IMR-90 (cell line): ENCODE data around the gene ARHGAP32. TPM values are rescaled to one million over a fixed set of nuclear protein-coding genes. Genes with fewer than 3 reads are reported as not detected.
"Not testable (repeated sequence)": the region's sequence is repeated elsewhere in the genome, so short reads cannot be mapped to it uniquely, and the experiment has no call there.

Experiments used
- ATAC-seq: fragments of 200-7000 bp; cut with Tn5 transposase; 2 replicates; pipeline ENCODE4 v1.9.1; 2020; ENCODE audit warnings: low read depth, mild to moderate bottlenecking, moderate library complexity
- BruUV-seq: library from RNA; stranded (reverse); fragments of 400-500 nt; replicated peaks from 2 replicates; lab custom pipeline; 2021; lab: Mats Ljungman, UMichigan
- CTCF ChIA-PET: fragments of 300-600 bp; formaldehyde crosslinking; extraction: SDS; loops from one replicate; lab custom pipeline; 2021; ENCODE audit warnings: antibody characterized with exemption; lab: Yijun Ruan, JAX
- POLR2A ChIA-PET: fragments of 300-600 bp; sonication (Branson Sonifier 250); formaldehyde crosslinking; loops from one replicate; lab custom pipeline; 2022; ENCODE audit warnings: antibody characterized with exemption; ENCODE audit not compliant: unreplicated experiment; lab: Charles Lee
- DNase-seq: peaks from one replicate; pipeline ENCODE4 v3.0.0; 2013
- H2AFZ ChIP-seq: replicated peaks from 2 replicates; pipeline ENCODE3; 2013; ENCODE audit warnings: low read length, mild to moderate bottlenecking; ENCODE audit not compliant: poor library complexity
- H2AK5ac ChIP-seq: 2 replicates; pipeline ENCODE4 v1.6.1; 2013; ENCODE audit warnings: low read depth, low read length, inconsistent platforms
- H2AK9ac ChIP-seq: replicated peaks from 2 replicates; pipeline ENCODE3; 2013; ENCODE audit warnings: mild to moderate bottlenecking, low read depth, low read length, moderate library complexity; ENCODE audit not compliant: poor library complexity
- H2BK120ac ChIP-seq: 2 replicates; pipeline ENCODE4 v1.6.1; 2013; ENCODE audit warnings: low read depth, low read length, inconsistent platforms
- H2BK15ac ChIP-seq: 3 replicates; pipeline ENCODE4 v1.6.1; 2013; ENCODE audit warnings: low read depth, low read length, inconsistent platforms
- H2BK20ac ChIP-seq: 2 replicates; pipeline ENCODE4 v1.6.1; 2013; ENCODE audit warnings: low read depth, mild to moderate bottlenecking, inconsistent platforms, low read length, moderate library complexity
- H2BK5ac ChIP-seq: 2 replicates; pipeline ENCODE4 v1.6.1; 2013; ENCODE audit warnings: mild to moderate bottlenecking, low read depth, low read length, inconsistent platforms; ENCODE audit not compliant: poor library complexity, severe bottlenecking
- H3K14ac ChIP-seq: replicated peaks from 2 replicates; pipeline ENCODE4 v1.6.1; 2013; ENCODE audit warnings: low read depth, low read length, inconsistent platforms
- H3K18ac ChIP-seq: 2 replicates; pipeline ENCODE4 v1.6.1; 2013; ENCODE audit warnings: low read depth, low read length, control low read depth
- H3K23ac ChIP-seq: 2 replicates; pipeline ENCODE4 v1.6.1; 2013; ENCODE audit warnings: low read depth, low read length, inconsistent platforms
- H3K27ac ChIP-seq: 2 replicates; pipeline ENCODE4 v1.5.1; 2013; ENCODE audit warnings: mild to moderate bottlenecking, control low read depth, low read length; ENCODE audit not compliant: insufficient read depth
- H3K27me3 ChIP-seq: 2 replicates; pipeline ENCODE4 v1.6.1; 2013; ENCODE audit warnings: low read length; ENCODE audit not compliant: control insufficient read depth, insufficient read depth
- H3K36me3 ChIP-seq: 2 replicates; pipeline ENCODE4 v1.6.1; 2013; ENCODE audit warnings: low read length, mixed read lengths; ENCODE audit not compliant: control insufficient read depth, insufficient read depth
- H3K4ac ChIP-seq: 2 replicates; pipeline ENCODE4 v1.6.1; 2013; ENCODE audit warnings: low read depth, low read length, inconsistent platforms
- H3K4me1 ChIP-seq: 2 replicates; pipeline ENCODE4 v1.6.1; 2013; ENCODE audit warnings: low read length, mixed read lengths; ENCODE audit not compliant: control insufficient read depth, insufficient read depth
- H3K4me2 ChIP-seq: 2 replicates; pipeline ENCODE4 v1.6.1; 2013; ENCODE audit warnings: low read depth, mild to moderate bottlenecking, control low read depth, low read length, moderate library complexity
- H3K4me3 ChIP-seq: 2 replicates; pipeline ENCODE4 v1.5.1; 2013; ENCODE audit warnings: low read depth, mild to moderate bottlenecking, control low read depth, low read length, moderate library complexity; ENCODE audit not compliant: insufficient read depth
- H3K56ac ChIP-seq: 2 replicates; pipeline ENCODE4 v1.6.1; 2013; ENCODE audit warnings: low read length, inconsistent platforms; ENCODE audit not compliant: insufficient read depth; ENCODE audit errors: extremely low read depth
- H3K79me1 ChIP-seq, 2 experiments: 2 replicates each; pipeline ENCODE4 v1.6.1; 2013; ENCODE audit warnings: low read length in 2 of 2, inconsistent platforms in 1 of 2, low read depth in 1 of 2
- H3K9ac ChIP-seq: 2 replicates; pipeline ENCODE4 v1.6.1; 2013; ENCODE audit warnings: low read depth, low read length, control low read depth
- H3K9me1 ChIP-seq: 2 replicates; pipeline ENCODE4 v1.6.1; 2013; ENCODE audit warnings: low read length, inconsistent platforms; ENCODE audit not compliant: insufficient read depth
- H3K9me3 ChIP-seq: 2 replicates; pipeline ENCODE4 v1.6.1; 2013; ENCODE audit warnings: low read length; ENCODE audit not compliant: control insufficient read depth, insufficient read depth
- H4K20me1 ChIP-seq: 2 replicates; pipeline ENCODE4 v1.6.1; 2013; ENCODE audit warnings: low read length, inconsistent platforms; ENCODE audit not compliant: insufficient read depth
- H4K5ac ChIP-seq: 2 replicates; pipeline ENCODE4 v1.6.1; 2013; ENCODE audit warnings: mild to moderate bottlenecking, low read depth, low read length, control low read depth
- H4K8ac ChIP-seq, 2 experiments: 2 replicates each; pipeline ENCODE4 v1.6.1; 2013; ENCODE audit warnings: low read depth in 2 of 2, low read length in 2 of 2, control low read depth in 1 of 2, inconsistent platforms in 1 of 2
- H4K91ac ChIP-seq: 2 replicates; pipeline ENCODE4 v1.6.1; 2013; ENCODE audit warnings: low read depth, low read length, inconsistent platforms; ENCODE audit not compliant: insufficient read depth
- CEBPB ChIP-seq: IDR thresholded peaks from 2 replicates; pipeline ENCODE4 v1.6.1; 2012; ENCODE audit warnings: low read depth, low read length, improper control_type of control experiment
- RAD21 ChIP-seq: IDR thresholded peaks from 2 replicates; pipeline ENCODE4 v1.6.1; 2012; ENCODE audit warnings: low read length, improper control_type of control experiment
- RFX5 ChIP-seq: IDR thresholded peaks from 2 replicates; pipeline ENCODE4 v1.8.0; 2012; ENCODE audit warnings: low read depth, mild to moderate bottlenecking, low read length, moderate library complexity
- SMC3 ChIP-seq: fragments of 150-350 bp; IDR thresholded peaks from 2 replicates; pipeline ENCODE4 v1.6.1; 2016; ENCODE audit warnings: low read depth, mild to moderate bottlenecking, antibody characterized with exemption, low read length, moderate library complexity
- USF2 ChIP-seq: fragments of 150-350 bp; IDR thresholded peaks from 2 replicates; pipeline ENCODE4 v1.6.1; 2017; ENCODE audit warnings: mild to moderate bottlenecking, antibody characterized with exemption, low read length, low read depth
- WGBS, 2 experiments: methylation state at CpG; one replicate each; pipeline versions ENCODE4 v1.1.5 to v1.1.7; 2013; ENCODE audit warnings: missing lambda C conversion rate in 2 of 2; ENCODE audit not compliant: insufficient read length in 1 of 2; ENCODE audit errors: extremely low coverage in 2 of 2; 5-methylcytosine and 5-hydroxymethylcytosine counted together
- dilution Hi-C: fragments of 300-500 bp; cut with HindIII; formaldehyde crosslinking; loops from one replicate; pipeline ENCODE4 v1.14.3; 2018; ENCODE audit warnings: low sequenced_read_pairs; ENCODE audit not compliant: unreplicated experiment
- in situ Hi-C: fragments of 300-500 bp; cut with MboI; formaldehyde crosslinking; loops from 3 replicates; pipeline ENCODE4 v1.14.3; 2019; ENCODE audit warnings: low sequenced_read_pairs, inconsistent platforms, mixed read lengths
- intact Hi-C: fragments of 100-400 bp; cut with micrococcal nuclease; formaldehyde crosslinking; loops from 2 replicates; pipeline ENCODE4 v1.10.0; 2022
- polyA plus RNA-seq, 3 experiments: library from polyadenylated mRNA; depleted of rRNA; stranded (reverse); fragments of >200 nt; gene quantifications; 2 replicates each; pipeline ENCODE4 v1.2.3, GENCODE V29; 2012; ENCODE audit warnings: low replicate concordance in 1 of 3
- total RNA-seq: library from RNA; depleted of rRNA; stranded (reverse); fragments of >200 nt; gene quantifications from 2 replicates; pipeline ENCODE4 v1.2.3, GENCODE V29; 2012

Gene ARHGAP32
- total and polyA plus RNA-seq, 2 of the 4 experiments (the other 2 are of a cell fraction) = 4.1 to 8.4 TPM

DNA sequence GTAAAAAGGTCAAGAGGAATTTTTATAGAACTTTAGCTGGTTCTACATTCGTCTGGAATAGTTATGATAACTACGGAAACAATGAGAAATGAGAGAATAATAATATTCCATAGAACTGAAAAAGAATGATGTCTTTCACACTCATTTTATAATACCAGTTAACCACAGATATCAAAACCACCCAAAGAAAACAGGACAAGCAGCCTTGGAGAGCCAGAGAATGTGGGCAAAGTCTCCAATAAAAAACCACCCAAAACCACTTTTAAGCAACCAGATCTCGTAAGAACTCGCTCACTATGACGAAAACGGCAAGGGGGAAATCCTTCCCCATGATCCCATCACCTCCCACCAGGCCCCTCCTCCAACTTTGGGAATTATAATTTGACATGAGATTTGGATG, 60.8 kb downstream of the ARHGAP32 start:
- Histone ChIP-seq H3K9ac (no peak overlapping the region), H3K23ac (no peak overlapping the region), H2AK9ac (no peak overlapping the region), H3K27me3 (no peaks in the 10 kb centered on the region), H3K56ac (no peak overlapping the region), H4K8ac (no peak overlapping the region), H2BK5ac (no peak overlapping the region), H2BK15ac (no peak overlapping the region), H4K20me1 (no peaks in the 10 kb centered on the region), H3K36me3 (no peaks in the 10 kb centered on the region), H3K27ac (no peak overlapping the region), H4K91ac (no peak overlapping the region), H3K9me3 (no peaks in the 10 kb centered on the region), H3K4me1 (no peaks in the 10 kb centered on the region), H2BK120ac (no peak overlapping the region), H3K4me3 (no peak overlapping the region), H2BK20ac (no peak overlapping the region), H3K18ac (no peak overlapping the region), H3K14ac (no peak overlapping the region), H4K5ac (no peak overlapping the region), H3K9me1 (no peaks in the 10 kb centered on the region), H3K4me2 (no peak overlapping the region), H2AFZ (no peak overlapping the region), H3K4ac (no peak overlapping the region), H2AK5ac (no peak overlapping the region), H3K79me1 (peaks cover 0 to 2% of the 10 kb centered on the region in 2 experiments; a peak in 1 of 4 replicates)
- in situ Hi-C loops = no loop called here
- ATAC-seq = no peak
- intact Hi-C loops = no loop called here
- WGBS, 2 experiments = no CpG with 5 or more reads among the region's 6 CpGs
- TF ChIP-seq SMC3 = no peak
- TF ChIP-seq RFX5 = no peak
- no peak for TF ChIP-seq CEBPB
- TF ChIP-seq USF2 = no peak
- TF ChIP-seq RAD21 = no peak
- dilution Hi-C loops = no loop called here
- no TSS peak for BruUV-seq
- ChIA-PET CTCF (no interaction called here), POLR2A (no interaction called here)
- no peak for DNase-seq

DNA sequence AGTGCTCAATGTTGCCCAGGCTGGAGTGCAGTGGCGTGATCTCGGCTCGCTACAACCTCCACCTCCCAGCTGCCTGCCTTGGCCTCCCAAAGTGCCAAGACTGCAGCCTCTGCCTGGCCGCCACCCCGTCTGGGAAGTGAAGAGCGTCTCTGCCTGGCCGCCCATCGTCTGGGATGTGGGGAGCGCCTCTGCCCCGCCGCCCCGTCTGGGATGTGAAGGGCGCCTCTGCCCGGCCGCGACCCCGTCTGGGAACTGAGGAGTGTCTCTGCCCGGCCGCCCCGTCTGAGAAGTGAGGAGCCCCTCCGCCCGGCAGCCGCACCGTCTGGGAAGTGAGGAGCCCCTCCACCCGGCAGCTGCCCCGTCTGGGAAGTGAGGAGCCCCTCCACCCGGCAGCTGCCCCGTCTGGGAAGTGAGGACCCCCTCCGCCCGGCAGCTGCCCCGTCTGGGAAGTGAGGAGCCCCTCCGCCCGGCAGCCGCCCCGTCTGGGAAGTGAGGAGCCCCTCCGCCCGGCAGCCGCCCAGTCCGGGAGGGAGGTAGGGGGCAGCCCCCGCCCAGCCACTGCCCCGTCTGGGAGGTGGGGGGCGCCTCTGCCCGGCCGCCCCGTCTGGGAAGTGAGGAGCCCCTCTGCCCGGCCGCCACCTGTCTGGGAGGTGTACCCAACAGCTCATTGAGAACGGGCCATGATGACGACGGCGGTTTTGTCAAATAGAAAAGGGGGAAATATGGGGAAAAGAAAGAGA, 63.1 kb downstream of the ARHGAP32 start:
- H3K4me3 ChIP-seq, H3K27me3 ChIP-seq, CTCF ChIA-PET, H2BK5ac ChIP-seq, H3K23ac ChIP-seq, H3K9me1 ChIP-seq, H2AFZ ChIP-seq, H3K4me1 ChIP-seq, H2AK9ac ChIP-seq, H3K27ac ChIP-seq, in situ Hi-C loops, H3K14ac ChIP-seq, H3K79me1 ChIP-seq, ATAC-seq, H2BK15ac ChIP-seq, intact Hi-C loops, H3K9ac ChIP-seq, H2BK20ac ChIP-seq, H4K20me1 ChIP-seq, H4K8ac ChIP-seq, H3K36me3 ChIP-seq, H3K4me2 ChIP-seq, BruUV-seq, dilution Hi-C loops, H3K9me3 ChIP-seq, H2BK120ac ChIP-seq, H4K5ac ChIP-seq, H3K4ac ChIP-seq, POLR2A ChIA-PET, H3K56ac ChIP-seq, H3K18ac ChIP-seq, H2AK5ac ChIP-seq, DNase-seq, H4K91ac ChIP-seq: not testable (repeated sequence)
- WGBS, 2 experiments = 97% methylated on average over 13 of the region's 51 CpGs; no CpG with 5 or more reads in 1 of the 2 experiments
